CD4-positive, alpha-beta T cell treated with Interleukin-15 for 1 hour (primary cell): ENCODE data around the gene ALDH1B1.

Source experiments
- DNase-seq: peaks from one replicate; pipeline ENCODE4 v3.0.0-alpha.2; 2020

The ALDH1B1 gene

DNA sequence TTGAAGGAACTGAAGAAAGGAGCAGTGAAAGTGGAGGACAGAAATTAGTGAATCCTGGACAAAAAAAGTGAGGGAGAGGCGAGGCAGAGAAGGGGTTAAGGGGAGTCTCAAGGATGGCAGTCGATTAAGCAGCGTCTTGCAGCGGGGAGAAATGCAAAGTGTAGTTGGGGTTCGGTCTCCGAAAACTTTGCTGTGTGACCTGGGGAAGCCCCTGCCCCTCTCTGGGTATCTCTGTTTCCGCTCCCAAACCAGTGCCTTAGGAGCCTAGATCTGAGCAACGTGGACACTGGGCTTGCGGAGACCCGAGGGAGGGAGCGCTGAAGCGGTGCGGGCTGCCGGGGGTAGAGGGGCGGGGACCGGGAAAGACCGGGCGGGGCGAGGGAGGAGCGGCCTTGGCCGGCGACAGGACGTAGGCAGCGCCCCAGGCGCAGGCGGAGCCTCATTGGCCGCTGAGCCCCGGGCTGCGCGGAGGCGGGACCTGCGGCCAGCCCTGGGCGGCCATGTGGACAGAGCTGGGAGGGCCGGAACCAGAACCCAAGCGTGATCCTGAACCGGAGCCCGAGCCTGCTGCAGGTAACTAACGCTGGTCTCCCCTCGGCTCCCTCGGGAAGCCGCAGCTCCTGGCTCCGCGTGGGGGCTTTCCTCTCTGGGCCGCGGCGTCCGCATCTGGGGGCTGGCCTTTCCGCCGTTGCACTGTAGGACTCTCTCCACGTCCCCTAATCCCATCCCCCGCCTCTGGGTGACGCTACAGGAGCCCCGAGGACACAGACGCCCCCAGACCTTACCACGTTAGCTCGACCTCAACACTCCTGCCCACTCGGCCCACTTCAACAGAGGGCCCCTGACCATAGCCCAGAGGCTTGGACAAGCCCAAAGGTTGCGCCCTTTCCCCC, at the start of gene ALDH1B1:
TSS of gene ALDH1B1 (plus strand) at position 468 of the 893 bp plus-strand sequence. CDS start 3,047 bp downstream, outside the sequence.
- peak; percentile 71 for DNase-seq

DNA sequence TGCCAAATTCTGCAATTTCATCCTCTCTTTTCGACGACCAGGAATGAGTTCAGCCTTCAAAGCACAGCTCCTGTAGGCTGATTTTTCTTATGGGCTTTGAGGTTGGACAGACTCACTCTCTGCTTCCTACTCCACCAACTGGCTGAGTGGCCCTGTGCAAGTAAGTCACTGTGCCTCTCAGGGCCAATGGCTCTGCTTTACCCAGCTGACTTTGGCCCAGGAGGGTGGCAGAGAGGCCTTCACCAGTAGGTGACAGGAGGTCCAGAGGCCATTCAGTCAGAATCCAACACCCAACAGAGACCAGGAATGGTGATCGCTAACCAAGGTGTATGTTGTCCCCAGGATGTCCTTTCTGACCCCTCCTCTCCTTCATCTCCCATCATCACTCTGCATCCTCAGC, 49.5 kb upstream of the ALDH1B1 start:
- DNase-seq = no peak

DNA sequence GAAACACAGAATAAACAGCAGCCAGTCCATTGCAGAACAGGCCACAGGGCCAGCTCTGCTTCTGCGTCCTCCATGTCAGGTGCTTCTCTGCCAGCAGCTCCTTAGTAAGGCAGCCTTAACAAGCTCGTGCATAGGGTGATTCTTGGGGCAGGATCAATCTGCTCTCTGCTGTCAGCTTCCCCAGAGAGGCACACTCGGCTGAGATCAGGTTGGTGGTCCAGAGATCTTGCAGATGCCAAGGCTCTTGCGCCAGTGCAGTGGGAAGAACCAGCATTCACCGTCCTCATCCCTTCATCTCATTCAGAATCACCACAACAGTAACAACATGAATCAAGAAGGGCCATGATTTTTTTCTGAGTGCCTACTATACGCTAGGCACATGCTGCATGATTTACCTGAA, 49.0 kb upstream of the ALDH1B1 start:
- no peak for DNase-seq

DNA sequence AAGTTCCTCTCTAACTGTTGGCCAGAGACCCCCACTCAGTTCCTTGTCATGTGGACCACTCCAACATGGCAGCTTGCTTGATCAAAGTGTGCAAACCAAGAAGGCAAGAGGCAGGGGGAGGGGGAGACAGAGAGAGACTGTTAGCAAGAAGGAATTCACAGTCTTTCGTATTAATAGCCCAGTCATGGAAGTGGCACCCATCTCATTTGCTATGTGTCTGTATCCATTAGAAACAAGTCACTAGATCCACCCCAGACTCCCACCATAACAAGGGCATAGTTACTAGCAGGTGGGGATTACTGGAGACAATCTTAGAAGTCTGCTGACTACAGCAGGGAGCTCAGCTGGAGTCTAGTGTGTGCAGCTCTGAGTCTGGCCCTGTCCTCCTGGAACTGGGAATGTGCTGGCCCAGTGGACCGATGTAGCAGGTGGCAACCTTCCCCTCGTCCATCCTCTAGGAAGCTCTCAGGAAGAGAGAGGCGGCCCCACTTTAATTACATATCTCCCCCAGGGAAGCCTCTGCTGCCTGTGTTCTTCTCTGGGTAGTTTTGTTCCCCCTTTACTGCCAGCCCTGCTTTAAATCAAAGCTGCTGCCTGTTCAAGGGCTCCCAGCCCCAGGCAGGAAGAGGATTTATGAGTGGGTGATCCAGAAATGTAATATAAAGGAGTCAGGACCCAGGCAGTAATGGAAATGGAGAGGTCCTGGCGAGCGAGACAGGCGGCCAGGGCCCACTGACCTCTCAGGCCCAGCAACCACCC, 47.8 kb upstream of the ALDH1B1 start:
- no peak for DNase-seq

DNA sequence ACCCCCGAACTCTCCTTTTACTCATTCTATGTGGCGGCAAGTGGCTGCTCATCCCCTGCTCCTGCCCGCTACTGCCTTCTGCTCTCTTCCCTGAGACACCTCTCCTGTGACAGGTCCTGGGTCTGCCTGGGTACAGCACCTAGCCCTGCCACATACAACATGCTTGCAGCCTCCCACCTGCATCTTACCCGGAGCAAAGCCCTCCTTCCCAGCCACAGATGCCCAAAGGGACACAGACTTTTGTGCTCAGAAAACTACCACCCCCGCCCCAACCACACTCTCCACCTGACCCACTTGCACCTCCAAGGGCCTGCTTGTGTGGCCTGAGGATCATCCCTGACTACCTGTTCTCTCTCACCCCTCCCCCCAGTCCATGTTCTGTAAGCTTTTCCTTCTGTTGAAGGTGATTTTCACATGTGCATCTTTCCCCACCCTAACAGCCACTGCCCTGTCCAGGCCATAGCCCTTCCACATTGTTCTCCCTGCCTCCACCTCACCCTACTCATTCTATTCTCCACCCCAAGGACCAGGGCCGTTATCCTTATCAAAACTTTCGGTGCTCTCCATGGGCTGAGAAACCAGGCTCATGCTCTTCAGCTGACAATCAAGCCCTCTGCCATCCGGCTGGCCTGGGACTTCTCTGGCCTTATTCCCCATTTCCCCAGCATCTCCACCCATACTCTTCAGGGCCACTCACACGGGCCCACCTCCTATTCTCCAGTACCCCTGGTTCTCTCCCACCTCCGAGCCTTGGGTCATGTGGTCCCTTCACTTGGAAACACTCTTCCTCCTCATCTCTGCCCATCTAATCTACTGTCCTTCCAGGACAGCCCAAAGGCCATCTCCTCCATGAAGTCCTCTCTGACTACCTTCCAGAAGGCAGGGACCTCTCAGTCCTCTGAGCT, 46.4 kb upstream of the ALDH1B1 start:
- no peak for DNase-seq

DNA sequence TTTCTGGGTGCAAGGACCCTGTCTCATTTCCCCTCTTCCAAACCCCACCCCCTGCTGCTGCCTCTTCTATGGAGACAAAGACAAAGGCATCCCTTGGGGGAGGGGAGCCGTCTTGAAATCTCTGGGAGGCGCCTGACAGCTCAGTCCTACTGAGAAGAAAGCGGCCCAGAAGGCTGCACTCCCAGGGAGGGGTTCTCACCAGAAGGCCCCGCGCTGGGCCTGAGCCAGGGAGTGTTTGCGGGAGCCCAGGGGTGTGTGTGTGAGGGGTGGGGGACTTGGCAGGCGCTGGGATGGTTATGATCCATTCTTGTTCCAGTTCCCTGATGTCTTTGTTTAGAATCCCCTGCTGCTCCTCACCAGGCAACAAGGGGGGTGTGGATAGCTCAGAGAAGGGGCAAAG, 45.7 kb upstream of the ALDH1B1 start:
- no peak for DNase-seq

DNA sequence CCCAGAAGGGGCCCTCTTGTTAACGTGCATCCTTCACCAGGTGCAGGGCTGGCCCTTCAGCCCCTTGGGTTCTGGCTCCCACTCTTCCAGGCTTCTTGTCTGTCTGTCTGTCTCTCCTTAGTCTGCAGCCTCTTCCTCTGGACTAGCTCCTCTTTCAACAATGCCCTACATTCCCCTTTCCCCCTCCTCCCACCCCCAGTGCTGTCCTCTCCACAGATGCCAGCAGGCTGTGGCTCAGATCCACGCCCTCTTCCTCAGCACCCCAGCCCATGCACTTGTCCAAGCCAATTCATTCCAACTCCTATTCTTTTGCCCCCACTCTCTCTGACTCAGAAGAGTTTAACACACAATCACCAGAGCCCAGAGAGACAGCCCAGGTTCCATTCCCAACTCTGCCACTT, 45.2 kb upstream of the ALDH1B1 start:
- DNase-seq = no peak

DNA sequence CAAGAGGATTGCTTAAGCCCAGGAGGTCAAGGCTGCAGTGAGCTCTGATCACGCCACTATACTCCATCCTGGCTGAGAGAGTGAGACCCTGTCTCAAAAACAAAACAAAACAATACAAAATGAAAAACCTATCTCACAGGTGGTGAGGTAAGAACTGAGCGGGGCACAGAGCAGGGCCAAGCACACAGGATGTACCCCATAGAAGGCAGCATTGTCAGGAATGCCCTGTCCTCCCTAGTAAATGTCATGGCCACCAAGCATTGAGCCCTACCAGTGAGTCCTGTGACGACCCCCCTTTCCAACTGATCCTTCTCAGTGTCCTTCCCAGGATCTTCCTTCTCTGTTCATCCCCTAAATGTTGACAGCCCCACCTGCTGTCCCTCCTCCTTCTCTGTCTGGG, 44.6 kb upstream of the ALDH1B1 start:
- no peak for DNase-seq

DNA sequence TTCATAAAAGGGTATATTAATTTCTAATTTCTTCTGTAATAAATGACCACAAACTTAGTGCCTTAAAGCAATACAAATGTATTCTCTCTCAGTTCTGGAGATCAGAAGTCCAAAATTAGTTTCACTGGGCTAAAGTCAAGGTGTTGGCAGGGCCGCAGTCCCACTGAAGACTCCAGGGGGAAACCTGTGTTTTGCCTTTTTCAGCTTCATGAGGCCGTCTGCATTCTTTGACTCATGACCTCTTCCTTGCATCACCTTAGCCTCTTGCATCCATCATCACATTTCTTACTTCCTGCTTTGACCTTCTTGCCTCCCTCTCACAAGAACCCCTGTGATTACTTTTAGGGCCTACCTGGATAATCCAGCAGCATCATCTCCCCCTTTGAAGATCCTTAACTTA, 42.0 kb upstream of the ALDH1B1 start:
- DNase-seq = no peak

DNA sequence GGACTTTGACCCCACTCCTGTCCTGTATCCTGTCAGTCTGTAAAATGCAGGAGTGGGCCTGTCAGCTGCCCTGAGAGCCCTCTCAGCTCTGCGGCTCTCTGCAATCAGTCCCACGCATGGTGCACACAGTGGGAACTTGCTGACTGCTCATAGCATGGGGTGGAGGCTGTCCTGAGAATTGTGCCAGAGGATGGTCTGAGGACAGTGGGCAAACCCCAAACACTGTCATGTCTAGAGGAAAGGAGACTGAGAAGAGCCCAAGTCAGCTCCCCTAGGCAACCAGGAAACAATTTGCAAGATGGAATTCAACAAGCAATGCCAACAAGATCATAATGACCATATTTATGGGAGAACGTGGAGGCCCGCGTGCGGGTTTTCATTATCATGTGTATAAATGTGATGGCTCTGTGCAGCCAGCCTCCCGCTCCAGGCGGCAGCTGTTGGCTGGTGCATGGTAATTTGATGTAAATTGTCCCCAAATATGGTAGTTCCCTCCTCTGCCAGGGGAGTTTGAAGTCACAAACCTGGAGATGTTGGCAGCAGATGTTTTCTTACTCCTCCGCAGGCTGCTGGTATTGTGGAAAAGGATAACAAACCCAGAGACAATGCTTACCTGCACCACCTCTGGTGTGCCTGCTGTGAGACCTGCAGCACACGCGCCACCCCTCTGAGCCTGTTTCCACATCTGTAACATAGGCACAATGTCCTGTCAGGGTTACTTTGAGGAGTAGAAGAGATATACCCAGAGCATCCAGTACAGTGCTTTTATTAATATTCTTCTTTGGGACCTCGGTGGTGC, 39.8 kb upstream of the ALDH1B1 start:
- DNase-seq = no peak

DNA sequence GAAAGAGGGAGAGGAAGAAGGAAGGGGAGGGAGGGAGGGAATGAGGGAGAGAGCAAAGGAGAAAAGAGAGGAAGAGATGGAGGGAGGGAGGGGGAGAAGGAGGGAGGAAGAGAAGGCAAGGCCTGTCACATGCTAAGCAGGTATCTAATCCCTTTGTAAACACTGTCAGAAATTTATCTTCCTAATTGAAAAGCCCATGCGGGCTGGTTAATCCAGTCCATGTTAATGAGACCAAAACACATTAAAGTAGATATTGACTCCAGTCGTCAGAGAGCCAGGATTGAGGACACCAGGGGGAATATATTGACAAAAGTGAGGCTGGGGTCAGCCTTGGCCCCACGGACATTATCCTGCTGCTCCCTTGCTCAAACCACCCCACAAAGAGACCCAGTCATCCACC, 37.4 kb upstream of the ALDH1B1 start:
- DNase-seq = no peak

DNA sequence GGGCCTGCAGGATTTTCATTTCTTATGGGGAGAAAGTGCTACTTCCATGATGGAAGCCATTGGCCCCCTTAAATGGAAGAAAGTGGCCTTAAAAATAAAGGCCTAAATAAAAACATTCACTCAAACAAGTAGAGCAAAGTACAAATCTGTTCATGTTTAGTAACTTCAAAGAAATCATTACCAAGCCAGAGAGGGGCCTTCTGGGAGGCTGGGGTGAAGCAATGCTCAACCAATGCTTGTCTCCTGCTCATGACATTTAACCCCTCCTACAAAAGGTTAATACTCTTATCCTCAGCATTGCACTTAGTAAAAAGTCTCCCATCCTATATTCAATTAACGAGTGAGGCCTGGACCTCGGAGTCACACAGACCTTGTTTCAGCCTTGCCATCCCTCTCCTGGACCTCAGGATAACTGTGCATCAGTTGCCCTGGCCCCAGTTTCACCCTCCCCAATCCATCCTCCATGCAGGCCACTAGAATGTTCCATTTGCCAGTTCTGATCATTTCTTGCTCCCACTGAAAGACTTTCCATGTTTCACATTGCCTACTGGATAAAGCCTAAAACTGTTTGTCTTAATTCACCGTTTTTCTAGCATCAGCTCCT, 36.9 kb upstream of the ALDH1B1 start:
- DNase-seq = no peak

DNA sequence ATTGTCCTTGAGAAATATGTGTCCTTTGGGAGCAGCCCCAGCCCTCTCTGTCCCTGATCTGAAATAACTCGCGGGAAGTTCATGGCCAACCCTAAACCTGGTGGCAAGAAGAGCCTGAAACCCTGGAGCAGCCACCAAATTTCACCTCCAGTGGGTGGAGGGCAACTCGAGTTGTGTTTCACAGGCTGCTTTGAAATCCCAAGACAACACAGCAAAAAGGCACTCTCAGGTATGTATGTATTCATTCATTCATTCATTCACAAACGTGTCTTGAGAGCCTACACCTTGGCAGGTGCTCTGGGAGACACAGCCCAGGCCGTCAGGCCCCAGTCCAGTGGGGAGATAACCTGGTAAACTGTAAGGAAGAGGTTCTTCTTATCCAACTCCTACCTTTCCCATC, 35.7 kb upstream of the ALDH1B1 start:
- no peak for DNase-seq

DNA sequence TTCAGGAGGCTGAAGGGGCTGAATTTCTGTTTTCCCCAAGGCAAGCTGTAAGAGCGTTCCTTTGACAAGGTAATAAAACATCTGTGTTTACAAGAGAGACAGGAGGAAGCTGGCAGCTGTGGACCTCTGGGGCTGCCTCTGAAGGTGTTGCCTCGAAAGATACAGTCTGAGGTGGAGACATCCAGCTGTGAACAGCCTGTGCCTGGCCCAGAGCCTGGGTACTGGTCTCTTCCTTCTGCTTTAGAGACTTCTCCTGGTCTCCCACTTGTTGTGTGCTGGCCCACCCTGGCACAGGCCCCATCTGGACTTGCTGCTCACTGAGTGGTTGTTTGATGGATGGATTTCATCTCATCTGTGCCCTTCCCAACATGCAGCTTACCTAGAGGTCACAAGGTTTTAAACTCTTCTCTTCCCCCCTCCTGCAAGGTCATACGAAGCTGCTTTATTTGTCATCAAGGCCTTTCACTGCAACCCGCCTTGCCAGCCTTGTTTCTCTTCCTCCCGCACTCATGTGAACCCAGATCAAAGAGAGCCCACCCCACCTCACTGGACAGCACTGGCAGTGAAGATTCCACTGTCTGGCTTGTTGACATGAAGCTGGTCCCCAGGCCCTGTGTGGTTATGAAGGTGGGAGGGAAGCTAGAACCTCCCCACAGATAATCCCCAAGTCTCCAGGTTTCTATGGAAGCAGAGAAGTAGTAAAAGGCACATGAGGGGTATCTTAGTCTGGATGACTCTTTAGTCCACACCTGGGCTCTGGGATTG, 35.0 kb upstream of the ALDH1B1 start:
- no peak for DNase-seq

DNA sequence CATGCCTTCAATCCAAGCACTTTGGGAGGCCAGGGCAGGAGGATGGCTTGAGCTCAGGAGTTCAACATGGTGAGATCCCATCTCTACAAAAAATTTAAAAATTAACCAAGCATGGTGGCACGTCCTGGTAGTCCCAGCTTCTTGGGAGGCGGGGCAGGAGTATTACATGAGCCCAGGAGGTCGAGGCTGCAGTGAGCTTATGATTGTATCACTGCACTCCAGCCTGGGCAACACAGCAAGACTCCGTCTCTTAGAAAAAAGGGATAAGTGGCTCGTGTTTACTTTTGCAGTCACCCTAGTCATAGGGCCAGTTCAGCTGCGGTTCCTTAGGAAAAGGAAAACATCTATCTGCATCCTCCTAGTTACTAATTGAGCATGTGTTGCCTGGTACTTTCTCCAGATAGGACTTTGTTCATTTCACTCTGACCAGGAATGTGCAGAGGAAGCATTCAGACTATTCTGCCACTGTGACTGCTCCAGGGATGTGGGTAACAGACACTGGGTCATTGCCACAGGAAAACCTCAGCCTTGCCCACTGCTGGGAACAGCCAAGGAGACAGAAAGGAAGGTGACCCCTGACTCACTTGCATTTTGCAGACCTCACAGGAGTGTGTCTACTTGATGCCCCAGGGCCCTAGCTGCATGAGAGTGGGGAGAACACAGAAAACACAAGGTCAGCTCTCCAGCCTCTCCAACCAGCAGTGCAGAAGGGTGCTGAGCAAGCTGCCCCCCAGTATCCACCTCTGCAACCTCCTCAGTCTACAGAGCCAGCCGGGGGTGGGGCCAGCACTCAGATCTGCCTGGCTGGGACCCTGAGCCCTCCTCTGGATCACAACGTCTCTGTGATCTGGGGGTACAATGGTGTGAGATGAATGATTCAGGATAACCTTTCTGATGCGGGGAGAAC, 33.9 kb upstream of the ALDH1B1 start:
- DNase-seq = no peak

DNA sequence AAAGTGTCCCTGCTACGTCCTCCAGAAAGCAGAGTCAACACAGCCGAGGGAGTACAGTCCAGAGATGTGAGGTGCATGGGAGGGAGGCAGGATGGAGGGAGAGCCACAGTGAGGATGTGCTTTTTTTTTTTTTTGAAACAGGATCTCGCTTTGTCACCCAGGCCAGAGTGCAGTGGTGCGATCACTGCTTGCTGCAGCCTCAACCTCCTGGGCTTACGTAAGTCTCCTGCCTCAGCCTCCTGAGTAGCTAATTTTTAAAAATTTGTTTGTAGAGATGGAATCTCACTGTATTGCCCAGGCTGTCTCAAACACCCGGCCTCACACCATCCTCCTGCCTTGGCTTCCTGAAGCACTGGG, 33.2 kb upstream of the ALDH1B1 start:
- no peak for DNase-seq

DNA sequence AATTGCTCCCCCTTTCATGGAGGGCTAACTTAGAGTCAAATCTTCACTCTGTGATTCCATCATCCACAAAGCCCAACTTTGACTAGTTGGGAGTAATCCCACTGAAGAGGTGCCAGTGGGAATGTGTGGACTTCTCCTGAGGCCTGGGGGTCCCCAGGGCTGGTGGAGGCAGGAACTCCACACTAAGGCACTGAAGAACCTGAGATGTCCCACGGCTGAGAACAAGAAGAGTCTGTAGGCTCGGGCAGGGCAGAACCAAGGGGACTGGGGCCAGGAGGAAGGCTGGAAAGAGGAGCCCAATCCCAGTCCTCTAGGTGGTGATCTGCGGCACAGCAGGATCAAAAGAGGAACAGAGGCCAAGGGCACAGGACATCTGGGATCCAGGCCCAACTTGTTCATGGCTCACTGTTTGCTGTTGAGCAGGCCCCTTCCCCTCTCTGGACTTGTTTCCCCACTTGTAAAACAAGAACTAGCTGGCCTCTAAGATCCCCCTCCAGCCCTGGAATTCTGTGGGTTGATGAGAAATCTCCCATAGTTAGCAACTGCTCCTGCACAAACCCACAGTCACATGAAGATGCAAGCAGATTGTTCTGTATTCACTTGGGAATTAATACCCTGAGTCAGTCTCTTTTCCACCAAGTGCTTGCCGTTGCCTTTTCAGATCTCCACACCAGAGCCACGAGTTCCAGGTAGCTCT, 32.7 kb upstream of the ALDH1B1 start:
- no peak for DNase-seq

DNA sequence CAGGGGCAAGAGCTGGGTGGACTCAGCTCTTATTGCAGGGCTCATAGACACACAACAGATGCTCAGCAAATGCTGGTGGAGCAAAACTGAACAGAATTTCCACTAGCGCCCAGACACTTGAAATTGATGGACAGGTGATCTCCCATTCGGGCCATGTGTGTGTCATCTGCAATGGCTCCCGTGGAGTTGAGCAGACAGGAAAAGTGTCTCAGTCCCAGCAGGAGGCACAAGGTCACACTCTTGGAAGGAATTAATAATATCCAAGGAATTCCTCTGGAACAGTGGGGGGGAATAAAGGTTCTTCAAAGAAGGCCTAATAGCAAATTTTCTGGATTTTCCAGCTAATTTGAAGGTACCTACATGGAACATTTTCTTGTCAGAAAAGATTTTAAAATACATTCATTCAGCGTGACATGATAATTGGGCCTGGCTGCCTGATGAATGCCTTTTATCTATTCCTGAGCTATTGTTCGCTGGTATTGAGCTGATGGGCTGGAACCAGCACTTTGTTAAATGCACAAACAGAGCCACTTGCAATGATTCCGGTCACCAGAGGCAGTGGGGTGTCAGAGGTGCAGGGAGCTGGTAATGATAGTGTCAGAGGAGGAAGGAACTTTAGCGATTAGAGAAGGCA, 31.5 kb upstream of the ALDH1B1 start:
- DNase-seq = no peak

DNA sequence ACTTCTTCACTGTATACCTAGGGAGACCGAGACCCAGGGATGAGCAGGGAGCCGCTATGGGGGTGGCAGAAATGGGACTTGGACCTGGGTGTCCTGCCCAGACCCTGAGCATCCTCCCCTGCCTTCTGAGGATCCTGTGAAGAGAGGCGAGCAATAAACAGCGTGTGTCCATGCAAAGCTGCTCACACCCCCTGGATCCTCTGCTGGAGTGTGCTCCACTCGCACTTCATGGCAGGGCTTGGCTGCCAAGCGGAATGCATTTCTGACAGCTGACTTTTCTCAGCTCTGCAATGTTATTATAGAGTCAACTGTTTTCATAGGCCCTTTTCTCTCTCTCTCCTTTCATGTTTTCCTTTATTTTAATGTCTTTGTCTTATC, 31.0 kb upstream of the ALDH1B1 start:
- DNase-seq = no peak
